ENCODE results near the gene BMAL1. TPM values are rescaled to one million over a fixed set of nuclear protein-coding genes. Genes with fewer than 3 reads are reported as not detected.
A peak's percentile ranks its signal among the peaks of the same experiment; 100 is the strongest.

BMAL1 gene
- total and polyA plus RNA-seq, 2 of the 4 experiments (the other 2 are of a cell fraction) = 8.8 to 9.9 TPM

GRCh38 chr11:13339195-13340153, 61.9 kb downstream of the BMAL1 start (continued):
- no peak for TF ChIP-seq CTCF (conservative IDR thresholded peaks at IDR 0.05; ENCODE audit: low read depth, low read length)

DNA sequence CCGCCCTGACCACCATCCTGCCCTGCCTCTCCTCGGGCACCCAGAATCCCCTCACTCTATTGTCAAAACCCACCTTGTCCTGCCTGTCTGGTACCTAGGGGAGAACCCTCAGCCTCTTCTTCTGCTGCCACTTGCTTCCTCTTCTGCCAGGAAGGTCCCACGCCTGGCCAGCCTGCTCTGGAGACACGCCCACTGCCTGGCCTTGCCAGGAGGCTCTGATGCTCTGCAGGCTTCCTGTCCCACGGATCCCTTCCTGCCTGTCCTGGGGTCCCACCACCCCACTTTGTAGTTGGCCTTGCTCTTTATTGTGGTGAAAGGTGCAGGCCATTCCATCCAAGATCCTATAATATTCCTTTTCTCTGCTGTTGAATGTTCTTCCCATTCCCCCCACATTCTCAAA, 63.4 kb downstream of the BMAL1 start:
- Histone ChIP-seq H3K27me3 (ENCODE audit: control insufficient read depth, insufficient read depth, low read length) (no peaks in the 10 kb centered on the region), H2BK5ac (ENCODE audit: low read depth, low read length, poor library complexity, severe bottlenecking) (no peak overlapping the region), H4K20me1 (ENCODE audit: insufficient read depth, low read length) (no peaks in the 10 kb centered on the region; the same call in 1 of the 2 replicates), H2AK5ac (ENCODE audit: low read depth, low read length) (peak overlapping the region; percentile 88), H3K4me3 (ENCODE audit: insufficient read depth, low read depth, low read length) (no peak overlapping the region), H2BK120ac (ENCODE audit: low read depth, low read length) (peak overlapping the region; percentile 81), H3K27ac (ENCODE audit: insufficient read depth, low read length) (no peak overlapping the region), H4K8ac (ENCODE audit: low read depth in 2 of 2, low read length in 2 of 2) (0 out of 4 replicates have a peak overlapping the region, but pooled peaks of 1 of the 2 experiments have one; percentile 9), H4K91ac (ENCODE audit: insufficient read depth, low read depth, low read length) (peak overlapping the region; percentile 67), H3K56ac (ENCODE audit: extremely low read depth, insufficient read depth, low read length) (no peak overlapping the region), H3K23ac (ENCODE audit: low read depth, low read length) (peak overlapping the region; percentile 49; the same call in 1 of the 2 replicates), H4K5ac (ENCODE audit: low read depth, low read length) (no peak overlapping the region), H3K9me1 (ENCODE audit: insufficient read depth, low read length) (peaks cover 28% of the 10 kb centered on the region), H2AK9ac (replicated peaks; ENCODE audit: low read depth, low read length, poor library complexity) (no peak overlapping the region), H3K14ac (replicated peaks; ENCODE audit: low read depth, low read length) (peak overlapping the region; percentile 43; the same call in 1 of the 2 replicates), H3K9ac (ENCODE audit: low read depth, low read length) (no peak overlapping the region), H3K4me1 (ENCODE audit: control insufficient read depth, insufficient read depth, low read length) (peaks cover 23% of the 10 kb centered on the region), H3K36me3 (ENCODE audit: control insufficient read depth, insufficient read depth, low read length) (no peaks in the 10 kb centered on the region), H3K79me1 (ENCODE audit: low read depth in 1 of 2, low read length in 2 of 2) (peaks cover 11 to 61% of the 10 kb centered on the region in 2 experiments; a peak in 3 of 4 replicates), H3K9me3 (ENCODE audit: control insufficient read depth, insufficient read depth, low read length) (no peaks in the 10 kb centered on the region), H2BK20ac (ENCODE audit: low read depth, low read length) (peak overlapping the region; percentile 82; the same call in 1 of the 2 replicates), H2BK15ac (ENCODE audit: low read depth, low read length) (peak overlapping the region; percentile 49; the same call in 1 of the 3 replicates), H2AFZ (replicated peaks; ENCODE audit: low read length, poor library complexity) (no peak overlapping the region), H3K4me2 (ENCODE audit: low read depth, low read length) (no peak overlapping the region), H3K4ac (ENCODE audit: low read depth, low read length) (peak overlapping the region; percentile 92; the same call in 1 of the 2 replicates), H3K18ac (ENCODE audit: low read depth, low read length) (no peak overlapping the region)
- POLR2A ChIA-PET (ENCODE audit: unreplicated experiment) = no interaction called here
- no TSS peak for BruUV-seq (replicated peaks)
- DNase-seq (no peak), ATAC-seq (ENCODE audit: low read depth) (no peak)
- in situ Hi-C loops (cut with MboI; ENCODE audit: low sequenced_read_pairs) = loop anchor here (5.0 to 25.0 kb wide), 3 partner anchors 134 to 1029 kb away; no protein-coding TSS in a partner anchor
- 100% methylated on average over 1 of the region's 5 CpGs; no CpG with 5 or more reads in 1 of the 2 experiments for WGBS, 2 experiments (ENCODE audit: extremely low coverage in 2 of 2, insufficient read length in 1 of 2)
- CTCF ChIA-PET = no interaction called here
- dilution Hi-C loops (cut with HindIII; ENCODE audit: low sequenced_read_pairs, unreplicated experiment) = no loop called here
- intact Hi-C loops (cut with micrococcal nuclease) = no loop called here
- no peak for TF ChIP-seq RFX5 (IDR thresholded peaks at IDR 0.05; ENCODE audit: low read depth, low read length)
- TF ChIP-seq BHLHE40 (IDR thresholded peaks at IDR 0.05; ENCODE audit: low read depth, low read length) = no peak
- no peak for TF ChIP-seq NFE2L2 (IDR thresholded peaks at IDR 0.05; ENCODE audit: low read depth, low read length)
- TF ChIP-seq, protein P1, sequence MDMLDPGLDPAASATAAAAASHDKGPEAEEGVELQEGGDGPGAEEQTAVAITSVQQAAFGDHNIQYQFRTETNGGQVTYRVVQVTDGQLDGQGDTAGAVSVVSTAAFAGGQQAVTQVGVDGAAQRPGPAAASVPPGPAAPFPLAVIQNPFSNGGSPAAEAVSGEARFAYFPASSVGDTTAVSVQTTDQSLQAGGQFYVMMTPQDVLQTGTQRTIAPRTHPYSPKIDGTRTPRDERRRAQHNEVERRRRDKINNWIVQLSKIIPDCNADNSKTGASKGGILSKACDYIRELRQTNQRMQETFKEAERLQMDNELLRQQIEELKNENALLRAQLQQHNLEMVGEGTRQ (IDR thresholded peaks at IDR 0.05; ENCODE audit: low read depth, low read length) = no peak
- TF ChIP-seq RCOR1 (IDR thresholded peaks at IDR 0.05; ENCODE audit: insufficient replicate concordance, low read length) = no peak
- TF ChIP-seq MAFK (IDR thresholded peaks at IDR 0.05; ENCODE audit: low read depth, low read length) = no peak
- no peak for TF ChIP-seq SMC3 (IDR thresholded peaks at IDR 0.05; ENCODE audit: low read depth, low read length)
- TF ChIP-seq MAZ (IDR thresholded peaks at IDR 0.05; ENCODE audit: borderline replicate concordance, low read depth, low read length) = no peak

Measured in IMR-90 (cell line).